SIG-M5 treated with dmso at 0.1 percent for 504 hours (cell line): Measurements from ENCODE around the gene HSBP1.

Experiments
- DNase-seq: peaks from one replicate; lab custom pipeline; 2025; ENCODE audit not compliant: unreplicated experiment; lab: John Stamatoyannopoulos, UW

Gene HSBP1

GRCh38 chr16:83807710-83808572, at the start of gene HSBP1:
Gene HSBP1 (plus strand): TSS chr16:83807978. CDS start chr16:83808077, 99 bp downstream.
- DNase-seq, result peak; percentile 90

GRCh38 chr16:83762141-83762991, 45.4 kb upstream of the HSBP1 start:
- no peak for DNase-seq

GRCh38 chr16:83762992-83763358, 44.8 kb upstream of the HSBP1 start:
- no peak for DNase-seq

- DNase-seq, result no peak
These were observed 38.8 kb upstream of the HSBP1 start for GRCh38 chr16:83768986-83769385.

- DNase-seq, result no peak
These were observed 38.3 kb upstream of the HSBP1 start for GRCh38 chr16:83769397-83770008.

- DNase-seq, result no peak
These were observed 36.4 kb upstream of the HSBP1 start for GRCh38 chr16:83771306-83771942.

GRCh38 chr16:83772806-83773205, 35.0 kb upstream of the HSBP1 start:
- DNase-seq, result no peak

- DNase-seq, result no peak
These were observed 33.7 kb upstream of the HSBP1 start for GRCh38 chr16:83774066-83774465.

GRCh38 chr16:83776944-83777343, 30.8 kb upstream of the HSBP1 start:
- DNase-seq, result no peak

GRCh38 chr16:83779886-83780285, 27.9 kb upstream of the HSBP1 start:
- no peak for DNase-seq

- no peak for DNase-seq
These were observed 22.3 kb upstream of the HSBP1 start for GRCh38 chr16:83785455-83785854.

GRCh38 chr16:83789642-83790401, 18.0 kb upstream of the HSBP1 start:
- no peak for DNase-seq

- DNase-seq, result no peak
These were observed 15.9 kb upstream of the HSBP1 start for GRCh38 chr16:83791916-83792315.

- DNase-seq, result no peak
These were observed 15.4 kb upstream of the HSBP1 start for GRCh38 chr16:83792391-83792790.

GRCh38 chr16:83793179-83793578, 14.6 kb upstream of the HSBP1 start:
- DNase-seq, result no peak

- DNase-seq, result no peak
These were observed 12.8 kb upstream of the HSBP1 start for GRCh38 chr16:83794860-83795554.

- no peak for DNase-seq
These were observed 10.8 kb upstream of the HSBP1 start for GRCh38 chr16:83797013-83797412.

- no peak for DNase-seq
These were observed 8.4 kb upstream of the HSBP1 start for GRCh38 chr16:83799336-83799735.

- peak; percentile 55 for DNase-seq
These were observed 5.6 kb upstream of the HSBP1 start for GRCh38 chr16:83802135-83802534.
